Colonic mucosa (tissue), 4 donors: ENCODE data around the gene KRTAP4-9. TPM values are rescaled to one million over a fixed set of nuclear protein-coding genes. Genes with fewer than 3 reads are reported as not detected.
"Not testable (repeated sequence)": the region's sequence is repeated elsewhere in the genome, so short reads cannot be mapped to it uniquely, and the experiment has no call there.

ENCODE experiments used
- DNase-seq: peaks from one replicate; pipeline ENCODE4 v3.0.0-alpha.2; 2020
- H3K27ac ChIP-seq: fragments of 200-600 bp; one replicate; pipeline ENCODE4 v1.8.0; 2021
- H3K27me3 ChIP-seq: fragments of 200-600 bp; one replicate; pipeline ENCODE4 v1.8.0; 2021
- H3K36me3 ChIP-seq: fragments of 200-600 bp; one replicate; pipeline ENCODE4 v1.8.0; 2021
- H3K4me1 ChIP-seq: fragments of 200-600 bp; one replicate; pipeline ENCODE4 v1.8.0; 2021; ENCODE audit warnings: mild to moderate bottlenecking
- H3K4me3 ChIP-seq: fragments of 200-600 bp; one replicate; pipeline ENCODE4 v1.8.0; 2021
- H3K9ac ChIP-seq, 2 donors: one replicate each; pipeline ENCODE4 v1.7.0; 2013; ENCODE audit warnings: control low read depth in 2 of 2, low read depth in 2 of 2, low read length in 2 of 2
- H3K9me3 ChIP-seq: fragments of 200-600 bp; one replicate; pipeline ENCODE4 v1.8.0; 2021
- intact Hi-C: fragments of 100-400 bp; cut with DNase I; formaldehyde crosslinking; loops from one replicate; pipeline ENCODE4 v1.14.1; 2022
- total RNA-seq, 2 donors: library from RNA; stranded (reverse); fragmentation: NEBNext Ultra II Directional in 1 of 2; extraction: Animal tissue kit (Norgen Biotek cat#: 25700) in 1 of 2; gene quantifications; one replicate each; pipeline ENCODE4 v1.2.1, GENCODE V29; 2021
- TF ChIP-seq, protein P1 (sequence below): fragments of 200-600 bp; IDR thresholded peaks from one replicate; pipeline ENCODE4 v1.8.0; 2022; ENCODE audit warnings: antibody characterized with exemption, mild to moderate bottlenecking
- donor health status: healthy.
- donor health status: DM: no; HTN: no; CAD: no.
- donor health status: DM: no; HTN: no; CAD: no.

The KRTAP4-9 gene
- total RNA-seq, 2 donors from 2014 or later, result not detected

DNA sequence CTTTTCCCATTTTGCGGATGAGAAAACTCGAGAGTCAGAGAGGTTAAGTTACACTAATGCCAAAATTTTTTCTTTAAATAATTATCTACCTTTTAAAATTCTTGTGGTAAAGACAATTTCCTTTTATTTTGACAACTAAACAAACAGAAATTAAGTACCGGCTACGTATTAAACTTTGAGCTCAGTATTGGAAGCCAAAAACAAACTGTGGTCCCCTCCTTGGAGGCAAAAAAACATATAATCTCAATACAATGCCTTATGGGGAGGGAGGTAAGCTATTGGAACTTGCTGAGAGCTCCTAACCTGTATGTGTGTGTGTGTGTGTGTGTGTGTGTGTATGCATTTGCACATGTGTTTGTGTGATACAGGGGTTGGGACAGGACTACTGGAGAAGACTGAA is 41.7 kb upstream of the KRTAP4-9 start:
- no peak overlapping the region for H3K27ac ChIP-seq
- no peaks in the 10 kb centered on the region for H3K27me3 ChIP-seq
- no peaks in the 10 kb centered on the region for H3K9me3 ChIP-seq
- no peak for DNase-seq
- intact Hi-C loops, result no loop called here
- H3K9ac ChIP-seq, result no peak overlapping the region
- no peak overlapping the region for H3K4me3 ChIP-seq
- TF ChIP-seq, protein P1, sequence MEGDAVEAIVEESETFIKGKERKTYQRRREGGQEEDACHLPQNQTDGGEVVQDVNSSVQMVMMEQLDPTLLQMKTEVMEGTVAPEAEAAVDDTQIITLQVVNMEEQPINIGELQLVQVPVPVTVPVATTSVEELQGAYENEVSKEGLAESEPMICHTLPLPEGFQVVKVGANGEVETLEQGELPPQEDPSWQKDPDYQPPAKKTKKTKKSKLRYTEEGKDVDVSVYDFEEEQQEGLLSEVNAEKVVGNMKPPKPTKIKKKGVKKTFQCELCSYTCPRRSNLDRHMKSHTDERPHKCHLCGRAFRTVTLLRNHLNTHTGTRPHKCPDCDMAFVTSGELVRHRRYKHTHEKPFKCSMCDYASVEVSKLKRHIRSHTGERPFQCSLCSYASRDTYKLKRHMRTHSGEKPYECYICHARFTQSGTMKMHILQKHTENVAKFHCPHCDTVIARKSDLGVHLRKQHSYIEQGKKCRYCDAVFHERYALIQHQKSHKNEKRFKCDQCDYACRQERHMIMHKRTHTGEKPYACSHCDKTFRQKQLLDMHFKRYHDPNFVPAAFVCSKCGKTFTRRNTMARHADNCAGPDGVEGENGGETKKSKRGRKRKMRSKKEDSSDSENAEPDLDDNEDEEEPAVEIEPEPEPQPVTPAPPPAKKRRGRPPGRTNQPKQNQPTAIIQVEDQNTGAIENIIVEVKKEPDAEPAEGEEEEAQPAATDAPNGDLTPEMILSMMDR, result no peak
- H3K36me3 ChIP-seq, result no peaks in the 10 kb centered on the region
- no peaks in the 10 kb centered on the region for H3K4me1 ChIP-seq

GRCh38 chr17:41064301-41064700 is 40.9 kb upstream of the KRTAP4-9 start:
- no peak overlapping the region for H3K9ac ChIP-seq
- no peaks in the 10 kb centered on the region for H3K36me3 ChIP-seq
- no peaks in the 10 kb centered on the region for H3K27me3 ChIP-seq
- H3K4me3 ChIP-seq, result no peak overlapping the region
- intact Hi-C loops, result no loop called here
- H3K9me3 ChIP-seq, result no peaks in the 10 kb centered on the region
- TF ChIP-seq, protein P1, result no peak
- no peak overlapping the region for H3K27ac ChIP-seq
- H3K4me1 ChIP-seq, result no peaks in the 10 kb centered on the region
- no peak for DNase-seq

- H3K4me3 ChIP-seq, H3K27ac ChIP-seq, H3K36me3 ChIP-seq, intact Hi-C loops, H3K9ac ChIP-seq, H3K4me1 ChIP-seq, H3K9me3 ChIP-seq, DNase-seq, H3K27me3 ChIP-seq: not testable (repeated sequence)
Measured at GRCh38 chr17:41065016-41065689, 40.0 kb upstream of the KRTAP4-9 start.

DNA sequence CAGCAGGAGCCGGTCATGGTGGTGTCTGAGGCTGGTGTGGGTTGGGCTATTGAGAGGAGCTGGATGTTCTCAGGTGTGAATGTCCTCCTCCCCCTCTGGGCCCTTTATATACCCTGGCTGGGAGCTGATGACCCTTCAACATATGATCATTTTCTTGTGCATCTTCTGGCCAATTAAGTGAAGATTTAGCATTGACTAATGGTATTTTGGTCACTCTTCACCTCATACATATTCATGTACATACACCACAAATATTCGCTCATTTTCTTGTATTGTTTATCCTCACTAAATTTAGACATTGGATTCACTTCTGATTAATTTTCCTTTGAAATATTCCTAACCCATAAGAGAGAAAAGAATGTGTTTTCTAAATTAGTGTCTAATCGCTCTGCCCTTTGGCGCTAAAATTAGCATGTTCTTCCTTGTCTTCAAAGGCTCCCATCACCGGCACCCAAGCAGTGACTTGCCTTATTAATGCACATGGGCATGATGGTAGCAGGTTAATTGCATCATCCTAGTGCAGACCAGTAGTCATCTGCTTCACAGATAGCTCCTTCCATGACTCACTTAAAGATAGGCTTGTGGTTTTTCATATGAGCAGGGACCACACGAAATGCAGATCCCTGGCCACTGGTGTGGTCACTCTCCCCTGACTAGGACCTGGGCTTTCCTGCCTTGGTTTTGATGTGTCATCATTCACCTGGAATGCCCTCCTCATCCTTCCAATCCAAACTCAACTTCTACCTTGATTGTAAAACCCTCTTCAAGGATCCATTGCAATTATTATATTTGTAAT is 39.2 kb upstream of the KRTAP4-9 start, which contains the start of gene KRTAP2-4:
Gene KRTAP2-4 (minus strand): TSS at position 51 of the 796 bp plus-strand sequence. CDS start 34 bp downstream, at position 17.
- H3K9ac ChIP-seq, result no peak within 1 kb of the TSS

GRCh38 chr17:41067281-41067680 is 37.9 kb upstream of the KRTAP4-9 start:
- Histone ChIP-seq H3K27me3 (no peaks in the 10 kb centered on the region), H3K36me3 (no peaks in the 10 kb centered on the region), H3K27ac (no peak overlapping the region), H3K9ac (no peak overlapping the region), H3K4me3 (no peak overlapping the region), H3K9me3 (no peaks in the 10 kb centered on the region), H3K4me1 (no peaks in the 10 kb centered on the region)
- intact Hi-C loops, result no loop called here
- TF ChIP-seq, protein P1, result no peak
- DNase-seq, result no peak

More for the DNA sequence above, 39.2 kb upstream of the KRTAP4-9 start, which contains the start of gene KRTAP2-4:
- DNase-seq, result no peak
- Histone ChIP-seq H3K4me1 (no peaks in the 10 kb centered on the region), H3K27me3 (no peaks in the 10 kb centered on the region), H3K36me3 (no peaks in the 10 kb centered on the region), H3K4me3 (no peak within 1 kb of the TSS), H3K9me3 (no peaks in the 10 kb centered on the region), H3K27ac (no peak within 1 kb of the TSS)
- TF ChIP-seq, protein P1, result no peak
- intact Hi-C loops, result no loop called here

DNA sequence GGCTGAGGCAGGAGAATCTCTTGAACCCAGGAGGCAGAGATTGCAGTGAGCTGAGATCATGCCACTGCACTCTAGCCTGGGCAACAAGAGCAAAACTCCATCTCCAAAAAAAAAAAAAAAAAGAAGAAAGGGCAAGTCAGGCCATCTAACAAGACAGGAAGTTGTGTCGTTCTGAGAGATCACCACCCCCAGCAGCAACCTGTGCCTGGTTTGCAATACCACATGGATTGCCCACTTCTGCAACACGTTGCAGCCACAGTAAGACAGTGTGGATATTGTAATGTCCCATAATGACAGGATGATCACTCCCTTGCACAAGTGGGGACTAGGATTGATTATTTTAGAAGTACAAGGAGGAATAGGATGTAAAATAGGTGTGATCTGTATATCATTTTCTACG is 36.2 kb upstream of the KRTAP4-9 start:
- Histone ChIP-seq H3K36me3 (no peaks in the 10 kb centered on the region), H3K9ac (no peak overlapping the region), H3K27me3 (no peaks in the 10 kb centered on the region), H3K9me3 (no peaks in the 10 kb centered on the region), H3K4me3 (no peak overlapping the region), H3K4me1 (no peaks in the 10 kb centered on the region), H3K27ac (no peak overlapping the region)
- no peak for DNase-seq
- TF ChIP-seq, protein P1, result no peak
- intact Hi-C loops, result no loop called here
